HG02678 (cell line): ENCODE measurements around the gene RBMS1.
A peak's percentile ranks its signal among the peaks of the same experiment; 100 is the strongest.

Experiments
- ATAC-seq: cut with Tn5 transposase; IDR thresholded peaks from one replicate; pipeline ENCODE4 v1.9.1; 2021; ENCODE audit warnings: mild to moderate bottlenecking, moderate library complexity; ENCODE audit not compliant: unreplicated experiment

The RBMS1 gene

DNA sequence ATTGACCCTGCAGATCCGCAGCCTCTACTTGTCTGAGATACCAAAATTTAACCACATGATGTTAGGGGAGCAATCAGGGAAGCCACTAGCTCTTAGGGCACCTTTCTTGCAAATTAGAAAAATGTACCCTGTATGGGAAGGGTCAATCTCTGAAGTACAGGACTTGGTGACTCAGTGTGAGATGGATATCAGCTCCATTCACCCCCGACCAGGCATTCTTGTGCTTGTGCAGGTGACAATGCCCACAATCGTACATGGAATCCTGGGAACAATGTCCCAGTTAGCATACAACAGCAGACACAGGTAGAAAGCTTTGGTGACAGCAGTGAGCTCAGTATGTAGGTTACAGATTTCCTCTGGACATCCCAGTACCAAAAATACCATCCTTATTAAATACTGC, 155.9 kb downstream of the RBMS1 start:
- ATAC-seq, result no peak

DNA sequence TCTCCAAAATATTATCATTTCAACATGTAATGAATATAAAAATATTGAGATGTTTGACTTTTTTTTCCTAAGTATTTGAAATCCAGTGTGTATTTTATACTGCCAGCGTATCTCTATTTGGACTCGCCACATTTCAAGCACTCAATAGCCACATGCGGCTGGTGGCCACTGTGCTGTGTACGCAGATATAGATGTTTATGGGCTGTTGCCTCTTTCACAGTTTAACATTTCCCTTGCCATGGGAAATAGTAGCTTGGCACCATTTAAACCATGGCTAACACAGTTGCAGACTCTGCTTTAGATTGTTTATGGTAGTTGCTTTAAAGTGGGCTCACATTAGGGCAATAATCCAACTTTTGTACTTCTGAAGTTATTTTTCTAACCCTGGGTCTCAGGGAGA, 157.0 kb downstream of the RBMS1 start:
- no peak for ATAC-seq

DNA sequence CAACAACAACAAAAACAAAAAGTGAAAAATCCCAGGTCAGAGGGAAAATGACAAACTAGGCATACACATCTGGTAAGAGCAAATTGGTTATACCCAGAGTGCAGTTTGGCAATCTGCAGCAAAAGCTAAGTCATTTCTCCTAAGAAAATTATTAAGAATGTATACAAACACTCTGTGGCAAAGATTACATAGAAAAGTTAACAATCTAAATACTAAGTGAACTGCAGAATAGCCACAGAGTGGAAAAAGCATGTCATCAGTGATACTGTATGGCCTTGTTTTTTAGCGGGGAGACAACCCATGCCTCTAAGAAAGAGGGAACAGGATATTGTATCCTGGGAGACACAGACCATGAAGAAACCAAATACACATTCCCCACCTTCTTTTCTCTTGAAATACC, 157.5 kb downstream of the RBMS1 start:
- ATAC-seq, result no peak

DNA sequence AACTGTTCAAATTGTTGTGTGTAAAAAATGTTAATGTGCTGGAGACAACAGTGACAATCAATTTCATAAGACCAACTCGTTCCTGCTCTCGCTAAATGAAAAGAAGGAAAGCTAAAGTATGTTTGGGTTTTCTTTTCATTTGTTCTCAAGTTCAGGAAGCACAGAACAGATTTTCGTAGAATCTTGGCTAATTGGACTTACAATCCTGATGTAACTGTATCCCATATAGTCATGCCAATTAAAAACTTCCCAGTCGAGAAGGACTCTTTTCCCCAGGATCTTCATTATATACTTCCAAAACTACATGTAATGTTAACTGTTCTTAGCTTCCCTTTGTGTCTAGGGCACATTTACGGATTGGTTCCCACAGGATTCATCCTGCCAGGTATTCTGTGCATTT, 158.2 kb downstream of the RBMS1 start:
- no peak for ATAC-seq

DNA sequence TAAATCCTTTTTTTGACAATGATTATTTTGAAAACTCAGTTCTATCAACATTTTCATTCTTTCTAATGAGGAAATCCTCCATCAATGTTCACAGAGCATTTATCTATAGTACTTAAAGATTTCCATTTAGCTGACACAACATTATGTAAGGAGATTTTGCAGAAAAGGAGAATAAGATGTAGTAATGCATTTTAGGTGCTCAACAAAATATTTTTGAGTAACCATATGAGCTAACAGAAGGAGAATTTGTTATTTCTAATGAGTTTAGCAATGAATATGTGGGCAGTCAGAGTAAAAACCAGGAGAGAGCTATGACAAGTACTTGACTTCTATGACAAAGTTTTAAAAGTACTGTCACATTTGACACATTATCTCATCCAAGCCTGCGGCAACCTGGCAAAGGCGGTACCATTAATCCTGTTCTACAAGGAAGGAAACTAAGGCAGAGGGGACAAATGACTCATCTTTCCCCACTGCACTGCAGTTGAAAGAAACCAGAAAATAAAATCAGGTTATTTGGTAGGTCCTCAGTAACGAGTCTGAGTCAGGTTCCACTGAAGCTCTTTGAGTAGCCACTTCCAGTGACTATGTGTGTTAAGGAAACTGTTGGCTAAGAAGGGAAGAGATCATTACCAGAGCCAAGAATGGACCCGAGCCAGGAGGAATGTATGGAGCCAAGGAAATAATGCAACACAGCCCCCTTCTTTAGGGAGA, 159.4 kb downstream of the RBMS1 start:
- no peak for ATAC-seq

DNA sequence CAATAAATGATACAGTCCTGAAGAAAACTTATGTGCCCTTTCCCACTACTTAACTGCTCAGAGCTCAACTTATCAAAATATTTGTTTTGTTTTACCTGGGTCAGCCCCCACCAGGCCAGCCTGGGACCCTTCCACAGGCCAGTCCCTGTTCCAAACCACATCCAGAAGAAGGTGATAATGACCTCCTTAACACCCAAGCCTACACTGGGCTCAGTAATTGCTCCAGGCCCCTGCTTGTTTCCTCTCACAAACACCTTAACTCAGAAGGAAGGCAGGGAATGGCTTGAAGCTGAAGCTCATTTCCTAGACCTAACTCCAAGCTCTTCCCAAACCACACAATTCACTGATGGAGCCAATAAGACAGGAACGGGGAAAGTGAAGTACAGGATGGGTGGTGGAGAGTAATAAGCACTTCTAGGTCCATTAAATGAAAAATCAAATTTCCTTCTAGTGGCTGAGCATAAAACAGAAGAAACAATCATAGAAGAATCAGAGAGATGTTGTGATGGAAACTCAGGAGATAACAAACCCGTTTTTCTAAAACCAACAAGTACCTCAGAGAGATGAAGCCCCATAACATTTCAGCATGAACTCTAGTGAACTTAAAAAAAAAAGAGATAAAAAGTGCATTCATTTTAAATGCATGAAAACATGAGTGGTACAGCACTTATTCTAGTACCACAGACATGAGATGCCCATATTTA, 160.1 kb downstream of the RBMS1 start:
- no peak for ATAC-seq

DNA sequence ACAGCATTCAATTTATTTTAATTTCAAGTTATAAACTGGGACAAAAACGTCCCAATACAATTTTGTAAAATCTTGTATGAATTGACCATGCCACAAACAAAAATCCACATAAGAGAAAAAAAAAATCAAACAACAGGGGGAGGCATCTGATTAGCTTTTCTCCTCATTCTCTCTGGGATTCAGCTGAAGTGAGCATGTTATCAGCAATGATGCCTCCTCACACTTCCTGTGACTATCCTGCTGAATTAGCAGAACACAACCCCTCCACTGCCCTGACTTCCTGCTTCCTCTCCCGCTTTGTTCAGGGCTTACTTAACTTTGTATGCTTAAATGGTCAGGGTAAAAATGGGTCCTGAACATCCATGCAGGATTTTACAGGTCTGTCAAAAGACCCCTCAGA, 161.3 kb downstream of the RBMS1 start:
- ATAC-seq, result no peak

DNA sequence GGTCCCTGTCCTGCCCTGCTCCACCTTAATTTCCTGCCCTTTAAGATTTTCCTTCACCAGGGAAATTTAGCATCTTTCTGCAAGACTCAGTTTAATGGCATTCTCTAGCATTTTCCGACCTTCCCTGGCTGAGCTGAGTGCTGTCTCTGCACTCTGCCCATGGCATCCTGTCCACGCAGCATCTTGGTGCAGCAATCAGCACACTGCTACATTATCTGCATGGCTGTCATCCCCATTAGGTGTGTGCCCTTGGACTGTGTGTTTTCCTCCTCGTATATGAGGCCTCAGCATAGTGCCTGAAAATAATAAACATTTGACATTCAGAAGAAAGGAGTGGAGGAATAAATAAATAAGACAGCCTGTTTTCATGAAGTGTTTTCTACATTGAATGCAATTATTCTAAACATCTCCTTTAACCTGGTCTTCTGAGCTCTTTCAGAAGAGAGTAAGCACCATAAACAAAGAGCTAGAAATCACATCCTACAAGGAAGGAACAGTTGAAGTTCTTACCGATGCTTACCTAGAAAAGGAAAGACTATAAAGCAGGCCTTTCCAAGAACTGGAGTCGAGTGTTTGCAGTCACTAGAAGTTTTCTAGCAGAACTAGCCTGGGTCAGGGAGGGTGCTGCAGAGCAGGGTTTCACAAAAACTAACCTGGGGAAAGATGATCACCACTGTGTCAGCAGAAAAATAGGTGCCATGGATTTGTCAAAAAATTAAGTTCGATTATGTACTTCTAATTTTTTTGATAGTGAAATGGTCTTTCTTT, 162.2 kb downstream of the RBMS1 start:
- ATAC-seq, result no peak

DNA sequence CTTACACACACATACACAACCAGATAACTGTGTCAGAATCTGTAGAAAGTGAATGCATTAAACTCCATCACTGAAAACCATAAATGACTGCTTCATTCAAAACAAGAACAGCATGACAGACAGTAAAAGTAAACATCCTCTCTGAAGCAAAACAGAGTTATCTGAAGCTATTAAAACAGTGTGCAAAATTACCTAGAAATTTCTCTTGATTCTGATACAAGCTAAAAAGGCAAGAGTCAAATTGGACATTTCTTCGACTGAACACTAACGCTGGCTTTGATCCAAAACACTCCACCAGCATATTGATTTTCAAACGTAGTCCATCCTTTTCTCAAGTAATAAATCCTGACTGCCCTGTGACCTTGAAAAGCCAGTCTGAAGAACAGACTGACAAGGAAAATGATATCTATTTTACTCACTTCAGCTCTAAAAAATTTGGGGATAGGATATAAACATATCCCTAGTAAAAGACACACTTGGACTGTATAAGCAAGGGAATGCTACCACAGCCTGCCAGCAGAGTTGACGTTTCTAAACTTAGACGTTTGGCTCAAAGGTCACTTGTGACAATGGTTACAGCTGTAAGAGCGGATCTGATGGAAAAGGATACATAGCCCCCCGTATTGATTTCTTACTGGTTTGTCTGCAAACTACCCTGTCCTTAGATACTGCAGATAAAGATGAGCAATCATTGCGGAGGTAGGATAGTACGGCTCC, 164.6 kb downstream of the RBMS1 start:
- ATAC-seq, result no peak

DNA sequence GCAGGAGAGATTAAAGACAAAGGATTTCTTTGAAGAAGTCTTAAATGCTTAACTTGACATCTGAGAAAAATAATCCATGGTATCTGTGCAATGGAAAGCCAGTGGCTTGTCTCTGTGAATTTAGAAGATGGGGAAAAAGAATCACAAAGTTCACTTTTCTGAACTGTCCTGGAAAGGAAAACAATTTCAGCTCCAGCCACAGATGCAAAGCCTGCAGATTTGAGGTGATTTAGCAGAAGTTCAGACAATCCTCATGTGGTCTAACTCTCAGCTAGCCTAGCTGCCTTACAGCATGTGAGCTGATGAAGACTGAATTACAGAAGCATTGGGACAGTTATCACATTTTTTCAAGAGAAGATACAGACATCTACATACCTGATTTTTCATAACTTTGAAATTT, 166.8 kb downstream of the RBMS1 start:
- ATAC-seq, result no peak

DNA sequence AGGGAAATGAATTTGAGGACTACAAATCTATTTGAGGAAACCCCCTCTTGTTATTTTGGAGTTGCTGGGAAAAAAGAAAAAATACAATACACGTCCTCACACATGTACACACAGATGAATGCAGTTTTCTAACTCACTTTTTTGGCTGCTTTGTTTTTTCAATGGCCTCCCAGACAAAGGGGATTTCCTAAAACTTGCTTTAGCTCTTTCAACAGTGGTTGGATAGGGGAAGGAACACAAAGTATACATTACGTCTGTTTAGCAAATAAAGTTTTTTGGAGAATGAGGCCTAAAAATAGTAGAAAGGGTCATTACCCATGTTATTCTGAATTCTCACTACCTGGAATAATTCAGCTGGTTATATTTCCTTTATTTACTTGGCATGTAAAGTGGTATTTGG, 168.2 kb downstream of the RBMS1 start:
- ATAC-seq, result no peak

DNA sequence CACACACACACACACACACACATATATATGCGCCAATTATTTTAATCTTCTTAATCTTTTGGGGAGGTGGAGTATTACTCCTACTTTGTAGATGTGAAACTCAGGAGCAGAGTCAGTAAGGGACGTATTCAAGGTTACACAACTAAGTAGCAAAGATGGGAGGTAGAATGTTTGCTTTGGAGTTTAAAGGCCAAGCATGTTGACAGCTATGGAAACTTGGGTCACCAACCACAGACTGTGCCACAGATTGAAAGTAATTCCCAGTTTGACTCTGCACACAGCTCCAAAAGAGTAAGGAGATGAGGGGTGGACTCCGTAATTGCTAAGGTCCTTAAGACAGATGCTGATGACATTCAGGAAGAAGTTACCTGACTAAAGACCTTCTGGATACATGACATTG, 168.7 kb downstream of the RBMS1 start:
- ATAC-seq, result no peak

DNA sequence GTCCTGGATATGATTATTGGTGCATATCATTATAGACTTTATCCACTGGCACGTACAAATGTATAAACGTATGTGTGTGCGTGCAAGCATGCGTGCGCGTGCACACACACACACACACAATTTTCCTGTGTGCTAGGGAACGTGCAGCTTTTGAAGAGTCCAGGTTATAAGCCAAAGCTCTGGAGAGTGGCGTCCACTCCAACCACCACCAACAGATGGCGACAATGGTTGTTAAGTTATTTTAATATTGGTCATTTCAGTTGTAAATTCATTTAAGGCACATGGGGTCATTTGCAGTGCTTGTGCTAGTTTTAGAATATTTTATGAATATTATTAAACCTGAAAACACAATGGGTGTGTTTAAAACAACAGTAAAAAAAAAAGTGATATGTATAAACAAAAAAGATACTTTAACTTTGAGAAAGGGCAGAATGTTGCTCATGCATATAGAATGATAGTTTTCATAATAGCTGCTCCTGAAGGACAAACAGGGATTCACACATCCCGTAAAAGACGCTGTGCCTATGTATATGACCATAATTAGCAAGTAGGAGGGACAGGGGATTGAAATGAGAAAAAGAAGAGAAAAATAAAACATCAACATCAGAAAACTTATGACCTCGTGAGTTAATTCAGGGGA, 169.3 kb downstream of the RBMS1 start:
- ATAC-seq, result no peak

DNA sequence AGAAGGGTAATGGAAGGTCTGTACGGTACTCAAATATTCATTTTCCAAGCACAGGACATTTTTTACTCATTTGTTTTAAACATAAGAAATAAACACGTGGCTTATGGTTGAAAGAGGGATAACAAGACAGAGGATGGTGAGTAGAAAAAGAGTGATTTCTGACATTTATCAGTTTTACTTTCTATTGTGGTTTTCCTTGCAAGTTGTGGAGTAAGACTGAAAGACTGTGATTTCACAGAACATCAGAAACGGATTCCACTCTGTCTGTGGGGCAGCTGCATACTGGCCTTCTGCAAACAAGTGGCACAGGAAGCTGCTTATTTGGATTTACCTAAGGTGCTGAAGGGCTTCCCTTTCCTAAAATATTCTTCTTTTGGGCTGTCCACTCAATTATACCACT, 171.3 kb downstream of the RBMS1 start:
- peak; percentile 37 for ATAC-seq

DNA sequence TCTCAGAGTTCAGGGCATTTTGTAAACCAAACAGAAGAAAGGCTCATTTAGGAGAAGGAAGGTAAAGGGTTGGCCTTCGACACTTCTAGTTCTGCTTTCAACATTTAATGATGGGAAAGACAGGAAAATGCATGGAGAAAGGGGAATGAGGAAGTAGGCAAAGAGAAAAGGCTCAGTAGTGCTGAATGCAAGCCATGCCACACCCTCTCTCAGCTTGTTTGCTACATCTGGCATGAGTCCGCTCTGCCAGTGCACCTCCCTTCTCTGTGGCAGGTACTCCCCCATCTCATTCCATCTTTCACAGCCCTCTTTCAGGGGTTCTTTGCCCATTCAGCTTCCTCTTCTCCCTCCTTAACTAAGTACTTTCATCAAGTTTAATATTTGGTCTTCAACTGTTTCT, 172.6 kb downstream of the RBMS1 start:
- ATAC-seq, result no peak

DNA sequence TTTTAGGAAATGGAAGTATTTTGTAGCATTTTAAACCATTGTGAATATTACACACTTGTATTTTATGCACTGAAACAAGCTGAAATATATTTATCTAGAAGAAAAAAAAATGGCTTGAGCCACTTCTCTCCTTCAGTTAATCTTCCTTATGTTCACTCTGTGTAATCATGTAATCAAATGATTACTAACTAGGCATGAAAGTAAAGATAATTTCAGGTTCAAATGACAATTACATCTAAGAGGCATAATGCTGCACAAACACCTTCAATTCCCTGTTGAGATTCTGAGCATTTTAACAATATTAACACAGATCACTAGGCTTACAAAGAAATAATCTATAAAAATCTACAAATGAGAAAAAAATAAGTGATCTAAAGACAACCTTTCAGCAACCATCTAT, 173.9 kb downstream of the RBMS1 start:
- ATAC-seq, result no peak

DNA sequence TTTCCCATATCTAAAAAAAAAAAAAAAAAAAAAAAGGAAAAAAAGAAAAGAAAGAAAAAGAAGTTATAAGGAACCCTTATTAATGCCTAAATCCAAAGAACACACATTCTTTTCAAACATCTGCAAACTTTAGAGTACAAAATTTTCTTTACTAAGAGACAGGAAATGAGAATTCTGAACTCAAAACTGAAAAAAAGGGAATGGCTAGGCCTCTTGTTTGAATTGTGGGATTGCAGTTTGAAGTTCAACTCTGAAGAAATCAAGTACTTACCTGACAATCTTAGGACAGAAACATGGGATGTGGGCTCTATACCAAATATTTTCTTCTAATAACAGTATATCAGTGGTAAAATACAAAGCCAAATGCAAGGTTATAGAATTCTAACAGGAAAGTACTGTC, 175.4 kb downstream of the RBMS1 start:
- no peak for ATAC-seq

DNA sequence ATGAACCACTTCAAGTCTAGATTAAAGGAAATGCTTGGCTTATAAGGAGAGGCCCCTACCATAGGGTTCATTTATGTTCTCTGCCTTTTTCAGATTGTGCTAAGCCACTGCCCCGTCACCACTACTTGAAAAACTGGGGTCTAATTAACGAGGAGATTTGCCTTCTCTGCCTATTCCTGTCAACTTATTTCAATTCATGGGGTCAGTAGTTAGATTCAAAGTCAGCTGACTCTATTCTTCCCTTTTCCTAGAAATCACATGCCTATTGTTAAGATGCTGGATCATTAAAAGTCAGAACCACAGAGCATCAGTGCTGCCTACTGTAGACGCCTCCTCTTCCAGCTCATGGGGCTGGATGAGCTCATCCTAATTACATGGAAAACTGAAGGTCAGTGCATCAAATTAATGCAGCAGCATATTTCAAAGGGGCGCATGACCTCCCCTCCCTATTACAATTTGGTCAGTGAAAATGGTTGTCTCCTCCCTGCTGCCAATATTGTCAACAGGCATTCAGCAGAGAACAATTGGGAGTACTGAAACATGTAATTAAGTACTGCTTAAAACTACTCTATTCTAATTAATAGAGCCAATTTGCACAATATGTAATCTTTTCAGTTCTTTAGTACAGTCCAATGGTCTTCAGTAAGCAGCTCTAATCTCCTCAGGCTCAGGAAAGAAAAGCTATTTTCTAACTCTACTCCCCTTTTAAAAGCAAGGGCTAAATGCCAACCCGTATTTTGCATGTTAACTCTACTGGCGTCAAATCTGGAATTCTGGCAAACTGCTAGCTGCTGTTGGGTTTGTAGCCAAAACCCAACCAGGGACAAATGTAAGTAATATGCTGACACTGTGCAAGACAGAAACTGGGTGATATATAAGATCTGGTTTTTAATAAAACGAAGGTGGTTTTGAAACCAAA, 176.2 kb downstream of the RBMS1 start:
- no peak for ATAC-seq

DNA sequence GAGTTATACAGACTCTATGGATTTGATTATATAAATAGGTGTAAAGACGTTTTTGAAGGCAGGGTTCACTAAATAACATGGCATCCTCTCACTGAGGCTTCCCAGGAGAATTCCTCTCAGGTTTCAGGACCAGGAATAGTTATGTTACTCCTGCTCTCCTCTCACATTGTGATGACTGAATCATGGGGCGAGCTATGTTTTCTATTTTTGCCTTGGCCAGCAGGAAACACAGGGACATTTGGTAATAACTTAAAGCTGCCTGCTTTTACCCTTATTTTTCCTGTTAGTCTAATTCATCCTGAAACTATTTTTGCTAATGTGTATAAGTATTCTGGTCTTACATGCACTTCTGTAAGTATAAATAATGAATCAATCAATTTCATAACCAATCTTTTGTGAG, 178.3 kb downstream of the RBMS1 start:
- no peak for ATAC-seq
